ENCODE results near the gene NRG2. TPM values are rescaled to one million over a fixed set of nuclear protein-coding genes. Genes with fewer than 3 reads are reported as not detected.

The NRG2 gene
- total RNA-seq, 2 donors from 2014 or later: not detected

DNA sequence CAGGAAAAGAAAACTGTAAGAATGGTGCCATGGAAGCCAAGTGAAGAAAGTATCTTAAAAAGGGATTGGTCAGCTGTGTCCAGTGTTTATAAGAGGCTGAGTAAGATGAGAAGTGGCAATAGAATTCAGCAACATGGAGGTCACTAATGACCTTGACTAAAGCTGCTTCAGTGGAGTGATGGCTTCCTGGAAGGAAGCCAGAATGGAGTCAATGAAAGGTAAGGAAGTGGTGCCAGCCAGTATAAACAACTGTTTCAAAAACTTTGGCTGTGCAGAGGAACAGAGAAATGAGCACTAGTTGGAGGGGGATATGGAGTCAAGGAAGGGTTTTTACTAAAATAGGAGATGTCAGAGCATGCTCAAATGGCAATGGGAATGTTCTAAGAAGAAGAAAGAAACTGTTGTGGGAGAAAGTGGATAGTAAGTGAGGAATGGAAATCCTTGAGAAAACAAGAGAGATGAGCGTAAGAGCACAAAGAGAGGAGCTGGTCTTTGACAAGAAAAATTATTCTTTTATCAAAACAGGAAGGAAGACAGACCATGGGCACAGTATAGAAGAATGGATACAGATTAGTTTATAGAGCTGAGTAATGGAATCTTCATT lies 11.1 kb upstream of the NRG2 start:
- Mint-ChIP-seq H3K9me3 (no peaks in the 10 kb centered on the region), H3K4me1 (ENCODE audit: low read depth in 2 of 2) (no peaks in the 10 kb centered on the region), H3K27ac (no peak overlapping the region), H3K27me3 (peaks cover 5 to 8% of the 10 kb centered on the region in 2 donors), H3K4me3 (no peak overlapping the region), H3K36me3 (no peaks in the 10 kb centered on the region)
- DNase-seq (ENCODE audit: low spot score) (no peak), ATAC-seq (no peak)

DNA sequence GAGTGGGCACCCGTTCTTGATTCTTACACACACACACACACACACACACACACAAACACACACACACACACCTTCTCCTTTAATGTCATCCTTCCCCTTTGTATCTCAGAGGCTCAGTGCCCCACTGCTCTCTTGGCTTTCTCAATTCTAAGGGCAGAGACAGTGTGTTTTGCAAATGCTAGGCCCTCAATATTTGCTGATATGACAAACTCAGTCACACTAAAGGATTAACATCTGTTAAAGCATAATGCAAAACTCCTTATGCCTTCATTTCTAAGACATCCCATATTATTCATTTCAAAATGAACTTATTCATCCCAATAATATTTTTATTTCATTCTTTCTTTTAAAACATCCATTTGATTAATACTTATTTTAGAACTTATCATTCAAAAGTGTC lies 8.9 kb upstream of the NRG2 start:
- peaks cover 9 to 15% of the 10 kb centered on the region in 2 donors for H3K27me3 Mint-ChIP-seq
- H3K4me3 Mint-ChIP-seq: no peak overlapping the region
- H3K36me3 Mint-ChIP-seq: no peaks in the 10 kb centered on the region
- ATAC-seq: no peak
- H3K27ac Mint-ChIP-seq: no peak overlapping the region
- H3K9me3 Mint-ChIP-seq: no peaks in the 10 kb centered on the region
- DNase-seq (ENCODE audit: low spot score): no peak
- no peaks in the 10 kb centered on the region for H3K4me1 Mint-ChIP-seq (ENCODE audit: low read depth in 2 of 2)

DNA sequence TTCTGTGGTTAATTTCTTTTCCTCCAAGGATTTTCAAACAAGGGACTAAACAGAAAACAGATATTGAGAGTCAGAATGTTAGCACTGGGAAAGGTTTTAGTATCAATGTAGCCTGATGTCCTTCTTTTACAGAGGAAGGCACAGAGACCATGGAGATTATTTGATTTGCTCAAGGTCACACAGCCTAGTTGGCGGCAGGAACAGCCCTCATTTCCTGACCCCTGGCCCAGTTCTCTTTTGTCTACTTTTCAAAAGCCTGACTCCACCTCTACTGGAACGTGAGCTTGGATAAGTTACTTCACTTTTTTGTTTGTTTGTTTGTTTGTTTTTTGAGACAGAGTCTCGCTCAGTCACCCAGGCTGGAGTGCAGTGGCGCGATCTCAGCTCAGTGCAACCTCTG lies 6.6 kb upstream of the NRG2 start:
- no peaks in the 10 kb centered on the region for H3K9me3 Mint-ChIP-seq
- DNase-seq (ENCODE audit: low spot score) (no peak), ATAC-seq (no peak)
- H3K4me3 Mint-ChIP-seq: no peak overlapping the region
- H3K36me3 Mint-ChIP-seq: peaks cover 3% of the 10 kb centered on the region
- H3K27me3 Mint-ChIP-seq: peaks cover 14 to 22% of the 10 kb centered on the region in 2 donors
- H3K27ac Mint-ChIP-seq: no peak overlapping the region
- no peaks in the 10 kb centered on the region for H3K4me1 Mint-ChIP-seq (ENCODE audit: low read depth in 2 of 2)

DNA sequence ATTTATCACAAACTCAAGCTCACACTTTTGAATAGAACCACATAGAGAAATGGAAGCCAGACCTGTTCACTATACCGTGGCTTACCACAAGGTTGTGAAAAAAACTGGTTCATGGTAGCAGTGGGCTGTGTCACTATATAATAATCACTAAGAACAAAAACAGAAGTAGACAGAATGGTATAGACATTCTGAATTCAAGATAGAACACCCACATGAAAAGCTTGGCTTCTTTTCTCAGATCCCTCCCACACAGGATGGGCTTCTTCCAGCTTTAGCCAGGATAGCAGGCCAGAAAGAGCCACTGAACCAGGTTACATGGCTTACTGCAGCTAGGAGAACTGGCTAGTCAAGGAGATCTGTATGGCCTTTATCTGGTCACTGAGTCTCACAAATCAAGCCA lies 6.1 kb upstream of the NRG2 start:
- Mint-ChIP-seq H3K4me3 (no peak overlapping the region), H3K27me3 (peaks cover 19 to 27% of the 10 kb centered on the region in 2 donors), H3K27ac (no peak overlapping the region), H3K4me1 (ENCODE audit: low read depth in 2 of 2) (peaks cover 4 to 5% of the 10 kb centered on the region in 2 donors), H3K9me3 (no peaks in the 10 kb centered on the region), H3K36me3 (peaks cover 5% of the 10 kb centered on the region)
- no peak for ATAC-seq
- DNase-seq (ENCODE audit: low spot score): no peak

DNA sequence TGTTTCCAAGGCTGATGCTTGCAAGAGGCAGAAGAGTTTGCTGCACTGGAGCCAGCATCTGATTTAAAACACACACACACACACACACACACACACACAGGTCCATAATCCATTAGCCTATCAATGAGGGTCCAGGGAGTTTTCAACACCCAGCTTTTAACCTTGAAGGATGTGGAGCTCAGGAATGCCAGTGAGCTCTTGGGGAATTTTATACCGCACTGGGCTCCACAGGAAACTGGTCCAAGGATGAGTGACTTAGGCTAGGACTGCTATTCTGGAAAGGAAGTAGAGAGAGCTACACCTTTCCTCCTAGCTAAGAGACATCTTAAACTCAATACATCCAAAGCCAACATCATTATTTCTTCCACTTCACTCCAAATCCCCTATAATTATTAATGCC lies 942 bp upstream of the NRG2 start:
- H3K4me1 Mint-ChIP-seq (ENCODE audit: low read depth in 2 of 2): peaks cover 6 to 15% of the 10 kb centered on the region in 2 donors
- peaks cover 43 to 54% of the 10 kb centered on the region in 2 donors for H3K27me3 Mint-ChIP-seq
- no peak overlapping the region for H3K27ac Mint-ChIP-seq
- ATAC-seq (no peak), DNase-seq (ENCODE audit: low spot score) (no peak)
- peak overlapping the region; percentile 43 for H3K4me3 Mint-ChIP-seq
- H3K9me3 Mint-ChIP-seq: no peaks in the 10 kb centered on the region
- H3K36me3 Mint-ChIP-seq: peaks cover 5% of the 10 kb centered on the region

DNA sequence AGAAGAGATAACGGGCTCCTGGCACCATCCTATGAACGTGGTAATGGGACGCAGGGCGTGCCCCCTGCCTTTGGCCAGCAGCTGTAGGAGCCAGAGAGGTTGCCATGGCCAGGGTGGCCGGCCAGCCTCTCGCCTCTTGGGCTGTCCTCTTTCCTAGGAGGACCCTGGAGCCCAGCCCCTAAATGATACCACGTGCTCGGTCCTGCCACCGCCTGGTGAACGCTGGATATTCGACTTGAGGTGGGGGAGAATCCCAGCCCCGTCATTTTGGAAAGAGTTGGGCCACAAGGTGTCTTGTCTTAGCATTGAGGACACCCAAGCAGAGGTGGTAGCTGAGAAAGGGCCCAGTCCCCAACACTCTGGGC lies 391 bp upstream of the NRG2 start:
- no peaks in the 10 kb centered on the region for H3K9me3 Mint-ChIP-seq
- DNase-seq (ENCODE audit: low spot score) (no peak), ATAC-seq (peak; percentile 2 to 36)
- peaks cover 5% of the 10 kb centered on the region for H3K36me3 Mint-ChIP-seq
- peaks cover 7 to 16% of the 10 kb centered on the region in 2 donors for H3K4me1 Mint-ChIP-seq (ENCODE audit: low read depth in 2 of 2)
- peak overlapping the region; percentile 43 for H3K4me3 Mint-ChIP-seq
- no peak overlapping the region for H3K27ac Mint-ChIP-seq
- H3K27me3 Mint-ChIP-seq: peaks cover 40 to 52% of the 10 kb centered on the region in 2 donors

DNA sequence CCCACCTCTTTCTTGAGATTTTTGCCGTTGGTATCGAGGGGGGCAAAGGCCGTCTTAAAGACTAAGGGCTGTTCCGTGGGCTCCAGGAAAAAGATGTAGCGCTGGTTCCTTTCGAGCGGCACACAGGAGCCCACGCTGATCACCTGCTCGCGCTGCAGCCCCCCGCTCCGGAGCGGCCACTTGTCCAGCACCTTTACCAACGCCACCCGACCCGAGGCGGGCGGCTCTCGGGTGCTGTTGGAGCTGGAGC lies 781 bp downstream of the NRG2 start:
- Mint-ChIP-seq H3K27ac (no peak overlapping the region), H3K27me3 (peaks cover 40 to 56% of the 10 kb centered on the region in 2 donors), H3K4me3 (no peak overlapping the region), H3K9me3 (no peaks in the 10 kb centered on the region), H3K36me3 (peaks cover 5% of the 10 kb centered on the region), H3K4me1 (ENCODE audit: low read depth in 2 of 2) (peaks cover 10 to 19% of the 10 kb centered on the region in 2 donors)
- DNase-seq (ENCODE audit: low spot score): no peak
- no peak for ATAC-seq

DNA sequence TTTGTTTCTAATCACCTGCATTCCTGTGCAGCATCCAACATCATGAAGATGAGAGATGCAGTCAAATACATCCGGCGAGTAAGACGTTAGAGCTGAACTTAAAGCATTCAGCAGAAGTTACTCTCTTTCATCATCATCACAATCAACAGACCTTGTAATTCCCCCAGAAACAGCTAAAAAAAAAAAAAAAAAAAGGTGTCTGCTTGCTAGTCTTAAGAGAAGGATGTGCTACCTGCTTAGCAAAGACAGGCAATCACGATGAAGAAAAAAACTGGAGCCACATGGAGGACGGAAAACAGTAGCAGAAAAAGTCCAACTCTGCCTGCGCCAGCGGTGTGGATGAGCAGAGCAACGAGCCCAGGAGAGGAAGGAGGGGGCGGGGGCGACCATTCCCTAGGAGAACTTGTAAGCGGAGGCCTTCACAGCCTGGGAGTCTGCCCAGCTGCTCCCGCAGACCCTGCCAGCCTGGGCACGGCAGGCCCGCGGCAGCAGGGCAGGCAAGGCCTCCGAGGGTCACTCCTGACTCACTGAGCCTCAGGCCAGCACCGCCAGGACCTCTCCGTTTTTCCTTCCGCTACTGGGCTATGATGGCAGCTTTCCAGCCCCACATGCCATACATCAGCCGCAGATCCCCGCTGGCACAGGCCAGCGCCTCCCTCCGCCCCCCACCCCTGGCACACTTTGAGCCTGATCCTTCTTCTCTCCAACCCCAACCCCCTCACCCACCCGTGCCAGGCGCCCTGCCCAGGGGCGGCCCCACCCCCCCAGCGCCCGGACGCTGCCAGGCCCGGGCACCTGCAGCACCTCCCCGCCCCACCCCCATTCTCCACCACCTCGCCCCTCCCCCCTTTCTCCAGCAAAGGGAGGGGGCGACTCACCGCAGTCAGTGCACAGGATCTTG lies 1.4 kb downstream of the NRG2 start:
- DNase-seq (ENCODE audit: low spot score) (no peak), ATAC-seq (no peak)
- Mint-ChIP-seq H3K27me3 (peaks cover 44 to 60% of the 10 kb centered on the region in 2 donors), H3K4me1 (ENCODE audit: low read depth in 2 of 2) (peaks cover 10 to 19% of the 10 kb centered on the region in 2 donors), H3K4me3 (peak overlapping the region; percentile 63), H3K9me3 (no peaks in the 10 kb centered on the region), H3K36me3 (peaks cover 5% of the 10 kb centered on the region), H3K27ac (no peak overlapping the region)

DNA sequence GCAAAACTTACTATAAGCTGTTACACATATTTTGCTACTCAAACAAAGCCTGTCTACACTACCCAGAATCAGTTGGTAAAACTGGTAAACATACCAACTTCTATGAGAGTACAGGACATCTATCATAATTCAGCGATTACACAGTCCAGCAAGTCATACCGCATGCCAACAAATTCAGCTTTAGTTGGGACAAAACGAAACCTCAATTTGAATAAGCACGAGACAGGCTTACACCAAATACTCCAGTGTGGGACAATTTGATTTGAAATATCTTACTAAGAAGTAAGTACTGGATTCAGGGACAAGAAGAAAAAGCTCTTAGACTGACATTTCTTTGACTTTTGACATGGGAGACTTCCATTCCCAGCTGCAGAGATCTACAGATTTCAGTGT lies 2.0 kb downstream of the NRG2 start:
- Mint-ChIP-seq H3K27me3 (peaks cover 49 to 67% of the 10 kb centered on the region in 2 donors), H3K4me3 (peak overlapping the region; percentile 63), H3K36me3 (peaks cover 5% of the 10 kb centered on the region), H3K9me3 (no peaks in the 10 kb centered on the region), H3K4me1 (ENCODE audit: low read depth in 2 of 2) (peaks cover 10 to 19% of the 10 kb centered on the region in 2 donors), H3K27ac (no peak overlapping the region)
- DNase-seq (ENCODE audit: low spot score) (no peak), ATAC-seq (no peak)

DNA sequence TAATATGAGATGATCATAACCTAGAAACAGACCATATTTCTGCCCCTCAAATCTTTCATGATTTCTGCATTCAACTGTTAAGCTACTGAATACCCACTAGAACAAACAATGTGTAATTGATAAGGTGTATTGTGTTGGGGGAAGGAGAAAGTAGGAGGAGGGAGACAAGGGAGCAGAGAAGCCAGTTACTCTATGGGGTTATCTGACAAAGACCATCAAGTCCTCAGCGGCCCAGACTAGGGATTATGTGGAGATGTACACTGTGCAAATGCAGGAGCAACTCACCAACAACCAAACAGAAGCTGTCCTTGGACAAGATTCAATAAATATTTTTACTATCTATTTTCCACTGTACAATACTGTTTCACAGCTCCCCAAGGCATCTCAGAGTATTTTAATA lies 2.7 kb downstream of the NRG2 start:
- DNase-seq (ENCODE audit: low spot score): no peak
- H3K4me3 Mint-ChIP-seq: no peak overlapping the region
- peaks cover 5% of the 10 kb centered on the region for H3K36me3 Mint-ChIP-seq
- no peak overlapping the region for H3K27ac Mint-ChIP-seq
- peaks cover 52 to 67% of the 10 kb centered on the region in 2 donors for H3K27me3 Mint-ChIP-seq
- H3K4me1 Mint-ChIP-seq (ENCODE audit: low read depth in 2 of 2): peaks cover 10 to 19% of the 10 kb centered on the region in 2 donors
- no peaks in the 10 kb centered on the region for H3K9me3 Mint-ChIP-seq
- no peak for ATAC-seq

DNA sequence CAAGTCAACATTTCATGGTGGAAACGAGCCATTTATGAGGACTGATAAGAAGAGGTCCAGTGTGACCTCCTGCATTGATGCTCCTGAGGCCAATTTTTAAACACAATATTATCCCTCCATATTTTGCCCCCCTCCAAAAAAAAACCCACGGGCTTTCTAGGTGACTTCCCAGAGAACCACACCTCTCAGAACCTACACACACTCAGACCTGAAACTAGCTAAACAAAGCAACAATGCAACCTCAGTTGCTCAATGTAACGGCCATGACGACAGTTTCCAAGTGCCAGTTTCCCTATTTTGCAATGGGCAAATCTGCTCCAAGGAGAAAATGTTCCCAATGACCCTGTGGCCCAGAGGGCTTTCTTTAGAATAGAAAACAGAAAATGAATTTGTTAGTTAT lies 3.5 kb downstream of the NRG2 start:
- no peak overlapping the region for H3K27ac Mint-ChIP-seq
- no peaks in the 10 kb centered on the region for H3K9me3 Mint-ChIP-seq
- ATAC-seq (no peak), DNase-seq (ENCODE audit: low spot score) (no peak)
- peaks cover under 1% of the 10 kb centered on the region for H3K36me3 Mint-ChIP-seq
- H3K4me3 Mint-ChIP-seq: no peak overlapping the region
- H3K4me1 Mint-ChIP-seq (ENCODE audit: low read depth in 2 of 2): peaks cover 9 to 18% of the 10 kb centered on the region in 2 donors
- H3K27me3 Mint-ChIP-seq: peaks cover 51 to 66% of the 10 kb centered on the region in 2 donors

DNA sequence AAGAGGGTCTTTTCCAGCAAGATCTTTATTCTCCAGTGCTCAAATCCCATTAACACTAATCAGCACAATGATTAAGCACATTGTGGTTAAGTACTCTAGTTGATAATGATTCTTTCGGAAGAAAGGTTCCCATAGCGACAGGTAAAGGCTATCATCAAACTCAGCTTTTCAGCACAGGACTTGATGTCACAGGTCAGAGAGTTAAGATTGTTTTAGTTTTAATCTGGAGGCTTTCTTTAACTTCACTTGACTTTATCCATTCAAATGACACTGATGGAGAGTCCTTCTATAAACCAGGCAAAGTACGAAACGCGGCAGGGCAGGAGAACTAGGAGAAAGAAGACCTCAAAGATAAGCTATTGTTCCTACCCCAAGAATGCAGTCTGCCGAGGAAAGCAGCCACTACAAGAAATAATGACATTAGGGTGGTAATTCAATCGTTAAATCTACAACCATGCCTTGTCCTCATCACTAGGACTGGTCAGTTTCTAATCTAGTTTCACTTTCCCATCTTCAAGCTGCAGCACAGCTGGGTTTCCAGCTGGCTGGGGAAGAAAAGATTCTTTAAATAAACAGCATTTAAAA lies 4.6 kb downstream of the NRG2 start:
- Mint-ChIP-seq H3K9me3 (no peaks in the 10 kb centered on the region), H3K4me1 (ENCODE audit: low read depth in 2 of 2) (peaks cover 4 to 14% of the 10 kb centered on the region in 2 donors), H3K27ac (no peak overlapping the region), H3K4me3 (peak overlapping the region; percentile 44), H3K36me3 (no peaks in the 10 kb centered on the region), H3K27me3 (peaks cover 47 to 59% of the 10 kb centered on the region in 2 donors)
- ATAC-seq (no peak), DNase-seq (ENCODE audit: low spot score) (no peak)

DNA sequence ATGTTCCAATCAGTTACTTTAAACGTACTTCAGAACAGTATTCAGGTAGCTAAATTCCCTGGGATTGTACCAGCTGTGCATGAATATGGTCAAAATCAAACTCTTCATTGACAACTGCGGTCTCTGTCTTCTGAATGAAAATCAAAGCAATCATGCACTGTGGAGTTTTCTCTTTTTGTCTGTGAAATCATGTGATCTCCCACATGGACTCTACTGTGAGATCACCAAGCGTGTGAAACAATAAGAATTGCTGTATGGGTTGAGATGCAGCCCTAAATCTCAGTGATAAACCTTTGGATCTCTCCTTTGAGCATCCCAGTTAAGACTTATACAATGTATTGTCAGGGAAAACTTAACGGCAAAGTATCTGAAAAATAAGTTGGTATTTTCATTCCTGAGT lies 6.1 kb downstream of the NRG2 start:
- no peaks in the 10 kb centered on the region for H3K9me3 Mint-ChIP-seq
- DNase-seq (ENCODE audit: low spot score) (no peak), ATAC-seq (no peak)
- peaks cover 4 to 11% of the 10 kb centered on the region in 2 donors for H3K4me1 Mint-ChIP-seq (ENCODE audit: low read depth in 2 of 2)
- no peaks in the 10 kb centered on the region for H3K36me3 Mint-ChIP-seq
- H3K4me3 Mint-ChIP-seq: no peak overlapping the region
- no peak overlapping the region for H3K27ac Mint-ChIP-seq
- peaks cover 52 to 64% of the 10 kb centered on the region in 2 donors for H3K27me3 Mint-ChIP-seq

DNA sequence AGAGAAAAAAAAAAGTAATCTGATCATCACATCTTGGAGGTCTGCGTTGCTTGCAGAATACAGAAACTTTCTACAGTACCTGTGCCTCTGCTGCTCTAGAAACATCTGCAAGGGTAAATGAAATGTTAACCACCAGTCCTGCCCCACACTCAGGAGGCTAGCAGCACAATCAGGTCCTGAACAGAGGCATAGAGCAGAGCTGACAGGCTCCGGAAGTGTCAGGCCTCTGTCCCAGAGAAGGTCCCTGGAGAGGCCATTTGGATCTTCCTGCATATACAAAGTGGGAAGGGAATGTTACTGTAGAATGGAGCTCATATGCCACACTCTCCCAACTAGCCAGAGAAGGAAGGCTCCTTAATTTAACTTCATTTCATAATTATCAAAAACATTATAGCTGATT lies 7.2 kb downstream of the NRG2 start:
- no peak for DNase-seq (ENCODE audit: low spot score)
- no peaks in the 10 kb centered on the region for H3K9me3 Mint-ChIP-seq
- H3K36me3 Mint-ChIP-seq: no peaks in the 10 kb centered on the region
- peaks cover 4 to 6% of the 10 kb centered on the region in 2 donors for H3K4me1 Mint-ChIP-seq (ENCODE audit: low read depth in 2 of 2)
- H3K27ac Mint-ChIP-seq: no peak overlapping the region
- no peak for ATAC-seq
- H3K27me3 Mint-ChIP-seq: peaks cover 50 to 64% of the 10 kb centered on the region in 2 donors
- no peak overlapping the region for H3K4me3 Mint-ChIP-seq
